VCaP (cell line): ENCODE measurements around the gene TTLL9.

Experiments
- H3K27ac ChIP-seq: fragments of 450-650 bp; 2 replicates; pipeline ENCODE4 v1.5.1; 2017
- TF ChIP-seq, protein P1 (sequence below): fragments of 450-650 bp; conservative IDR thresholded peaks from 2 replicates; pipeline ENCODE4 v1.5.1; 2017; ENCODE audit warnings: mild to moderate bottlenecking, moderate library complexity

Gene TTLL9

DNA sequence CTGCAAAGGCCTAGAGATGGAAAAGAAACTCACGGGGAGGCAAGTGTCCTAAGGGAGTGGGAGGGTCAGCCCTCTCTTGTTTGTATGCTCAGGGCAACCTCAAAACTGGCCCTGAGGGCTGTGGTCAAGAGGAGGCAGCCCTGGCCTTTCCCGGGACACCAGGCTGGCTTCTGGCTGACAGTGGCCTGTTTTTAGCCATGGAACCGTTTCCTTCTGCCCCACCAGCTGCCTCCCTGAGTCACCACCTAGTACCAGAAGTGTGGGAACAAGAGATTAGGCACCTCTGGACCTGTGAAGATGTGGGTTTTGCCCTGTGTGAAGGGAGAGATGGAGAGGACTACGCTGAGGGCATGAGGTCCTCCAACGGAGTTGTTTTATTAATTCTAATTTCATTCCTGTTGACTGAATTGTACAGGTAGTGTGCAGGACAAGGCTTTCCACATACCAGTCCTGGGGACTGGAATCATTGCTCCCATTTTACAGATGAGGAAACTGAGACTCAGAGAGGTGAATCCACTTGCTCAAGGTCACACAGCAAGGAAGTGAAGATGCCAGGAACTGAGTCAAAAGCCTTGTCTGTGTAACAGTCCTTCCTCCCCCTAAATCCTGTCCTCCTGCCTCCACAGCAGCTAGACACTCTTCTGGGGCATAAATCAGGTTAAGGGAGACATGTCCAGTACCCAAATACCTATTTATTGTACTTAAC, 30.5 kb upstream of the TTLL9 start:
- TF ChIP-seq, protein P1, sequence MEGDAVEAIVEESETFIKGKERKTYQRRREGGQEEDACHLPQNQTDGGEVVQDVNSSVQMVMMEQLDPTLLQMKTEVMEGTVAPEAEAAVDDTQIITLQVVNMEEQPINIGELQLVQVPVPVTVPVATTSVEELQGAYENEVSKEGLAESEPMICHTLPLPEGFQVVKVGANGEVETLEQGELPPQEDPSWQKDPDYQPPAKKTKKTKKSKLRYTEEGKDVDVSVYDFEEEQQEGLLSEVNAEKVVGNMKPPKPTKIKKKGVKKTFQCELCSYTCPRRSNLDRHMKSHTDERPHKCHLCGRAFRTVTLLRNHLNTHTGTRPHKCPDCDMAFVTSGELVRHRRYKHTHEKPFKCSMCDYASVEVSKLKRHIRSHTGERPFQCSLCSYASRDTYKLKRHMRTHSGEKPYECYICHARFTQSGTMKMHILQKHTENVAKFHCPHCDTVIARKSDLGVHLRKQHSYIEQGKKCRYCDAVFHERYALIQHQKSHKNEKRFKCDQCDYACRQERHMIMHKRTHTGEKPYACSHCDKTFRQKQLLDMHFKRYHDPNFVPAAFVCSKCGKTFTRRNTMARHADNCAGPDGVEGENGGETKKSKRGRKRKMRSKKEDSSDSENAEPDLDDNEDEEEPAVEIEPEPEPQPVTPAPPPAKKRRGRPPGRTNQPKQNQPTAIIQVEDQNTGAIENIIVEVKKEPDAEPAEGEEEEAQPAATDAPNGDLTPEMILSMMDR = no peak

DNA sequence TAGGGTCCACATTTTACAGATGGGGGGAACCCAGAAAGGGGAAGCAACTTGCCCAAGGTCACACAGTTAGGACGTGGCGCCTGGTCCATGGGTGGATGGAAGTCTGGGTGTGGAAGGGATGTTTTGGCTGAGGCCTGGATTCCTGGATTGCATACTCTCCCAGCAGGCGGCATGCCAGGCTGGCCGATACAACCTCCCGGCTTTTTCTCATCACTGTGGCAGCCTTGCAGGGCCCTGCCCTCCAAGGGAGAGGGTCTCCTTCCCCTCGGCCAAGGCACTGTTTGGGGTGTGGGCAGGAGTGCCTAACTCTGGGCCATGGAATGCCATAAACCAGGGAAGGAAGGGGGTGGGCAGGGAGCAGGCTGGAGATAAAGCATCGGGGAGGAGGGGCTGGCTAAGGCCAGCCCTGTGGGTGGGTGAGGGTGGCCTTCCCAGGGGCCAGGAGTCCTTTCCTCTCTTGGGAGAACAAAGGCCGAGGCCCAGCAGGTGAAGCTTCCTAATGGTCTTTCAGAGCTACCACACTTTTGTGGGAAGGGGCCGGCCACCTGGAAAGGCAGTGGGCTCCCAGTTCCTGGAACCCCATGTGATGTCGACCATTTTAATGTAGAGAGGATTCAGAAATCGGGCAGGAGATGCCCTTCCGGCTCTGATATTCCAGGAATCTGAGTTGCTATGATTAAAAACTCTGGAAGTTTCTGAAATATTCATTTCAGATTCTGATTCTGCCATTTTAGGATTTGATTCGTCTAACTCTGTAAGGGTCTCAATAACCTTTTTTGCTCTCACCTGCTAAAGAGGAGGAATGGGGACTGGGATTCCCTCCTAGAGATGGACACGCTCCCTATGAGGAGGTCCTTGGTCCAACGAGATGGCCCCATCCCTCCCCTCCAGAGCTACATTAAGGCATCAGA, 29.3 kb upstream of the TTLL9 start:
- TF ChIP-seq, protein P1 = no peak
- no peak overlapping the region for H3K27ac ChIP-seq

More for the DNA sequence above, 30.5 kb upstream of the TTLL9 start:
- H3K27ac ChIP-seq = no peak overlapping the region

DNA sequence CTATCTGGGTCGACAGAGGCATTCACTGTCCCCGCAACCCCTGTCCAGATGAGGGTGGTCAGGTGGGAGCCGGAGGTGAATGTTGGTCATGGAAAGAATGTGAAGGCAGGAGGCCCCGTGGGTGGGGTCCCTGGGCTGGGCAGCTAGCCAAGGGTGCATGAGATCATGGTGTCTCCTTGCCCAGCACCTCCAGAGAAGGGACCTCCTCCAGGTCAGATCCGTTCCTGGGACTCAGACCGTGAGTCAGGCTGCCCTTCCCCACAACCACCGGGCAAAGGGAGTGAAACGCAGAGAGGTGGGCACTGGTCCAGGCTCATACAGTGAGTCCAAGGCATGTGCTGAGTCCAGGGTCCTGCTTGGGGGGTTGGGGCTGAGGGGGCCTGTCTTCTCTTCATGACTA, 28.5 kb upstream of the TTLL9 start:
- TF ChIP-seq, protein P1 = no peak

DNA sequence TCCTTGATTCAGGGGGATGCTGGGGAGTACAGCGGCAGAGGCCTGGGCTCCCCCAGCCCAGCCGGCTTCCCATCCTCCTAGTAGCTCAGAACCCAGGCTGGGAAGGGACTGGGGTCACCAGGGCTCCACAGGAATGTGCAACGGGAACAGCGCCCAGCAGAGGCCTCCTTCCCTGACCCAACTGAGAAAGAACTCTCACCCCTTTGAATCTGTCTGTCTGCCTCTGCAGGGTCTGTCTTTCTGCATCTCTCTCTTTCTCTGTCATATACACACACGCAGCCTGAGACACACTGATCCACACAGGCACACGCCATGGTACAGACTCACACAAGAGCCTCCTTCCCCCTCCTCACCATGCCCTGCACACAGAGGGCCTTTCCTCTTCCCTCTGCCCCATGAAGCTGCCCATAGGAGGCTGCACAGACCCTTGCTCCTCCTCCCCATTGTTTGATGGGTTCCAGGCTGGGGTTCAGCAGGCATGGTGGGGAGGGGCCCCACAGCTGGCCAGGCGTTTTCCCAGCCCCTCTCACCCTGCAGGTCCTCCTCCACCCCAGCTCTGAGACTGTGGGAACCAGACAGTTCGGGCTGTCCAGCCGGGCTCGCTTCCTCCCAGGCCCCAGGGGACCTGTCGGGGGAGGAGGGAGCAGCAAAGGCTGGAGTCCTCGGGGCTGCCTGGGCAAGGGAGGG, 27.8 kb upstream of the TTLL9 start:
- no peak overlapping the region for H3K27ac ChIP-seq
- TF ChIP-seq, protein P1 = no peak

More for the DNA sequence above, 28.5 kb upstream of the TTLL9 start:
- H3K27ac ChIP-seq = no peak overlapping the region

DNA sequence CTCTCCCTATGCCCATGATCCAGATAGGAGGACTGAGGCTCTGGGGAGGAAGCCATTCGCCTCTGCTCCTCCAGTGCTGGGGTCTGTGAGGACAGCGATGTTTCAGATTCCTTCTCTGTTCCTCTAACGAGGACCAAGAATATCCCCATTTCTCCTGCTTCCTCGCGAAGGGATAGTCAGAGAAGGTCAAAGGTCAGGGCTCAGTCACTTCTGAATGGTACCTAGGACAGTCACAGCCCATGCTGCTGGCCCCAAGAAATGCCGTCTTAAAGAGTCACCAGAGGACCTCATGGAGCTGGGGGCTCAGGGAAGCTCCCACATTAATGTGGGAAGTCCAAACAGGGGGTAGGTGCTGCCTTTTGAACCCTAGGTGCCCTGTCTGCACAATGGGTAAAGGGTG, 27.1 kb upstream of the TTLL9 start:
- TF ChIP-seq, protein P1 = no peak
- H3K27ac ChIP-seq = no peak overlapping the region

DNA sequence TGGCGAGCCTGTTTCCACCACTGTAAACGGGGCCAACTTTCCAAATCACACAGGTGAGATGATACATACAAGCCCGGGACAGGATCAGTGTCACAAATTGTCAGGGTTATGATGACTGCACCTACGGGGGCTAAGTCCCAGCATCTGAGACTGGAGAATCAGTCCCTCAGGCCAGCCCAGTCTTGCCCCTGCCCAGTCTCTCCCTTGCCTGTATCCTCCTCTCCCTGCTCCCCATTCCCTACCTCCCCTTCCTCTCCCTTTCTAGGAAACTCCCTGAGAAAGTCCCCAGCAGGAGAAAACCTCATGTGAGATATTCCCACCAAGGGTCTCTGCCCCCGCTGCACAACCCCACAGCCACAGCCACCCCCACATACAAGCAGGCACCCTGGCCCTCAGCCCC, 26.6 kb upstream of the TTLL9 start:
- H3K27ac ChIP-seq = no peak overlapping the region
- TF ChIP-seq, protein P1 = no peak

DNA sequence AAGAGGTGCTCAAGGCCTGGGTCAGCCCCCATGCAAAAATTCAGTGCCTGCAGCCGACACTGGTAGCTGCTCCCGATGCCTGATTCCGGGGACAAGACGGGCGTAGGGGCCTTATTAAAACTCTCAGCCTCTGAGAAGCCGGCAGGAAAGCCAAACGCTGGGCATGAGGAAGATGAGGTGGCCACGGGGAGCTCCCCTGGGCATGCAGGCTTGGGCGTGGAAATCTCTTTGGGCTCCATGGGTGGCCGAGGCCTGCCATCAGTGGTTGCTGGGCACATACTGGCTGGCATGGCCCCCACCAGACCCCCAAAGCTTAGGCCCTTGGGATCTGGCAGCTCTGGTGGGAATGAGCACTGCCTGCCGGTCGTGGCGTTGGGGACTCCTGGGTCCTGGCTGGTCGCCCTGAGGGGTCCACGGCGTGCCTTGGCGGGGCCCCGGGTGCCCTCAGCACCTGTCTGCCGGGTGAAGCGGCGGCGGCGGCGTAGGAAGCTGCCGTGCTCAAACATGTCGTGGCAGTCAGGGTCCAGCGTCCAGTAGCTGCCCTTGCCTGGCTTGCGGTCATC, 25.6 kb upstream of the TTLL9 start:
- TF ChIP-seq, protein P1 = no peak

More for the DNA sequence above, 25.6 kb upstream of the TTLL9 start:
- H3K27ac ChIP-seq = peak overlapping the region; percentile 14; the same call in 1 of the 2 replicates
